GM12801 (cell line): ENCODE results near the gene UMOD.

Source experiments
- TF ChIP-seq, protein P1 (sequence below): IDR thresholded peaks from one replicate; pipeline ENCODE4 v1.5.1; 2011; ENCODE audit warnings: control low read depth; ENCODE audit not compliant: insufficient read length; ENCODE audit errors: extremely low read depth

UMOD gene

DNA sequence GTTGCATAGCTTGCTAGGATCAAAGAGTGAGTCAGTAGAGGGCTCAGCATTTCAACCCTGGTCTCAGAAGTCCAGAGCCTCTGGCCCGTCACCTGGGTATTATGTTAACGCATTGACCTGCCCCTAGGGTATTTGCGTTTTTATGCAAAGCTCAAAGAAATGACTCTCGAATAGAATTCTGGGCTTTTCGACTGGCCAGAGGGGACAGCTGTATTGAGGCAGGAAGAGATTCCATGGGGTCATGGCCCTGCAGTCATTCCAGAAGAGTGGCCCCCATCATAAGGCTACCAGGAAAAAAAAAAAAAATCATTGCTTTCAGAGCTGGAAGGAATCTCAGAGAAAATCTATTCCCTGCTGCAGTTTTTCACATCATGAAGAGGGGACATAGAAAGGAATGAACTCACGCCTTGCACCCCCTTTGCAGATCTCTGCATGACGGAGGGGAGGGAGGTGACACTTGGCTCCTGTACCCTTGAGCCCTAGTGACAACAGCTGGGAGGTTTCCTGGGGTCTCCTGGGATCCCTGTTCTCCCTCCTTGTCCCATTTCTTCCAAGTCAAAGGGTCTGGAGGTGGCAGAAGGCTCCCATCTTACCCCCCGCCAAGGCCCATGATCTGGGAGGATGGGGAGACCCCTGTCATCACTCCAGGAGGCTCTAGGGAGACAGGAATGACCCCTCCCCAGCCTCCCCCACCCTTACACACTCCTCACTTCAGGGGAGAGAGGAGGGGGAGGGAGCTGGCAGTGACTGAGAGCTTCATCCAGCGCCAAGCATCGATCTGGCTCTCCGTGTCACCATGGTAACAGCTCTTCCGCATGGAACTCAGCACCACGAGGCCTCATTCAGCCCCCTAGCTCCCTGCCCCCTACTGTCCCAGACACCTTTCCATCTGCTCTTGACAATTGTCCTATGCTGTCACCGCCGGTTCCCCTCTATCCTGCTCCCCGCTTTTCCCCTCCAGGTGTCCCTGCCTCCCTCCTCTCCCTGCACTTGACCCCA, 61.0 kb downstream of the UMOD start:
- TF ChIP-seq, protein P1, sequence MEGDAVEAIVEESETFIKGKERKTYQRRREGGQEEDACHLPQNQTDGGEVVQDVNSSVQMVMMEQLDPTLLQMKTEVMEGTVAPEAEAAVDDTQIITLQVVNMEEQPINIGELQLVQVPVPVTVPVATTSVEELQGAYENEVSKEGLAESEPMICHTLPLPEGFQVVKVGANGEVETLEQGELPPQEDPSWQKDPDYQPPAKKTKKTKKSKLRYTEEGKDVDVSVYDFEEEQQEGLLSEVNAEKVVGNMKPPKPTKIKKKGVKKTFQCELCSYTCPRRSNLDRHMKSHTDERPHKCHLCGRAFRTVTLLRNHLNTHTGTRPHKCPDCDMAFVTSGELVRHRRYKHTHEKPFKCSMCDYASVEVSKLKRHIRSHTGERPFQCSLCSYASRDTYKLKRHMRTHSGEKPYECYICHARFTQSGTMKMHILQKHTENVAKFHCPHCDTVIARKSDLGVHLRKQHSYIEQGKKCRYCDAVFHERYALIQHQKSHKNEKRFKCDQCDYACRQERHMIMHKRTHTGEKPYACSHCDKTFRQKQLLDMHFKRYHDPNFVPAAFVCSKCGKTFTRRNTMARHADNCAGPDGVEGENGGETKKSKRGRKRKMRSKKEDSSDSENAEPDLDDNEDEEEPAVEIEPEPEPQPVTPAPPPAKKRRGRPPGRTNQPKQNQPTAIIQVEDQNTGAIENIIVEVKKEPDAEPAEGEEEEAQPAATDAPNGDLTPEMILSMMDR, result no peak

DNA sequence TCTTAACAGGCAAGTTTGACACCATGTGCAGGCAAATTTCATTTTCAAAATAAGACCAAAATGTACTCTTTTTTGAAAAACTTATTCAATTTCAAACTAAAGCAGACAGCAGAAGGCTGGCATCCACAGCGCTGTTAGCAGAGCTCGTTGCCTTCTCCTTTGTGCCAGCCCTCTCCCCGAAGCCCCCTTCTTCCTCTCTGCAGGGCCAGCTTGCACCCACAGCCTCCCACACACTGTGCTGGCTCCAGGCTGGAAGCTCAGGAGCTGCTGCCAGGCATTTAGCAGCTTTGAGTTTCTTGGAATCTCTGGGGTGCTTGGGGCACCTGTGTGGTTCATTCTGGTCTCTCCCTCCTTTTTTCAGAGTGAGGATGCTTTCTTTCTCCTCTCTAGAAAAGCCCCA, 62.9 kb downstream of the UMOD start:
- TF ChIP-seq, protein P1, result no peak

DNA sequence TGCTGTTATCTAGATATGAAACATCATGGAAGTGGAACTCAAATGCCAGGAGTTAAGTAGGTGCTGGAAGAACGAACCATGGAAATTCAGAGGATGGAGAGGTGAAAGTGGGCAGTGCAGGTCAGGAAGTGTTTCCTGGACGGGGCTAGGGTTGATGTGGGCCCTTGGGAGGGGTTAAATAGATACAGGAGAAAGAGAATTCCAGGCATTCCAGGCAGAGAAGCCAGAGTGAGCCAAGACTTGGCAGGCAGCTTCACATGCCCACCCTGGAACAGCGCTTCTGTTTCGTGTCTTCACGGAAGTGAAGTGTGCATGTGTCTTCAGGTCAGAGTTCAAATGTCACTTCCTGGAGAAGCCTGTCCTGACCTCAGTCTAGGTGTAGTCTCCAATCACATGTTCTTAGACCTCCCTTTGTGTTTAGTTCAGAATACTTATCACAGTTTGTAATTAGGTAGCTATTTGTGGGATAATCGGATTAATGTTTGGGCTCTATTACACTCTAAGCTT, 66.5 kb downstream of the UMOD start:
- TF ChIP-seq, protein P1, result no peak
